Karpas-422 (cell line): ENCODE measurements around the gene PTPRH. TPM values are rescaled to one million over a fixed set of nuclear protein-coding genes. Genes with fewer than 3 reads are reported as not detected.
"Not testable (repeated sequence)": the region's sequence is repeated elsewhere in the genome, so short reads cannot be mapped to it uniquely, and the experiment has no call there.

Experiments
- DNase-seq: peaks from one replicate; pipeline ENCODE4 v3.0.0-alpha.2; 2015
- H2AFZ ChIP-seq: fragments of 200-600 bp; sonication (generic); 2 replicates; pipeline ENCODE4 v1.6.1; 2014; ENCODE audit warnings: antibody characterized with exemption, low read length, mixed read lengths
- H3K27ac ChIP-seq: fragments of 200-600 bp; sonication (generic); 2 replicates; pipeline ENCODE4 v1.5.1; 2014; ENCODE audit warnings: mild to moderate bottlenecking, low read length, moderate library complexity
- H3K27me3 ChIP-seq: fragments of 200-600 bp; sonication (generic); 2 replicates; pipeline ENCODE4 v1.6.1; 2014; ENCODE audit warnings: low read length, mixed read lengths
- H3K36me3 ChIP-seq: fragments of 200-600 bp; sonication (generic); 2 replicates; pipeline ENCODE4 v1.6.1; 2014; ENCODE audit warnings: low read length, mixed read lengths; ENCODE audit not compliant: insufficient read depth
- H3K4me1 ChIP-seq: fragments of 200-600 bp; sonication (generic); 2 replicates; pipeline ENCODE4 v1.6.1; 2014; ENCODE audit warnings: mild to moderate bottlenecking, low read length, mixed read lengths
- H3K4me2 ChIP-seq: fragments of 200-600 bp; sonication (generic); 2 replicates; pipeline ENCODE4 v1.6.1; 2014; ENCODE audit warnings: low read length, low read depth, mild to moderate bottlenecking; ENCODE audit not compliant: poor library complexity, severe bottlenecking
- H3K4me3 ChIP-seq: fragments of 200-600 bp; sonication (generic); 2 replicates; pipeline ENCODE4 v1.5.1; 2014; ENCODE audit warnings: mild to moderate bottlenecking, antibody characterized with exemption, low read length, mixed read lengths
- H3K79me2 ChIP-seq: fragments of 200-600 bp; sonication (generic); 2 replicates; pipeline ENCODE4 v1.6.1; 2014; ENCODE audit warnings: mild to moderate bottlenecking, low read length, mixed read lengths
- H3K9ac ChIP-seq: fragments of 200-600 bp; sonication (generic); 2 replicates; pipeline ENCODE4 v1.6.0; 2014; ENCODE audit warnings: low read length
- H3K9me2 ChIP-seq: fragments of 200-600 bp; sonication (generic), shearing (Covaris generic); replicated peaks from 2 replicates; pipeline ENCODE4 v1.6.0; 2014; ENCODE audit warnings: mild to moderate bottlenecking, low read length, moderate library complexity; ENCODE audit not compliant: insufficient read depth
- H3K9me3 ChIP-seq: fragments of 300-700, 200-600 bp; sonication (generic); 2 replicates; pipeline ENCODE4 v1.6.1; 2014; ENCODE audit warnings: low read length, mixed read lengths
- H4K20me1 ChIP-seq: fragments of 200-600 bp; sonication (generic); 2 replicates; pipeline ENCODE4 v1.6.1; 2014; ENCODE audit warnings: mild to moderate bottlenecking, antibody characterized with exemption, low read length, low read depth; ENCODE audit not compliant: insufficient read depth
- total RNA-seq: library from RNA; depleted of rRNA; stranded (reverse); fragments of >200 nt; shearing (Covaris generic); gene quantifications from 2 replicates; pipeline ENCODE4 v1.2.3, GENCODE V29; 2014; ENCODE audit warnings: low replicate concordance

The PTPRH gene
- total RNA-seq, 1 experiment from 2014 or later, result 1.4 TPM

DNA sequence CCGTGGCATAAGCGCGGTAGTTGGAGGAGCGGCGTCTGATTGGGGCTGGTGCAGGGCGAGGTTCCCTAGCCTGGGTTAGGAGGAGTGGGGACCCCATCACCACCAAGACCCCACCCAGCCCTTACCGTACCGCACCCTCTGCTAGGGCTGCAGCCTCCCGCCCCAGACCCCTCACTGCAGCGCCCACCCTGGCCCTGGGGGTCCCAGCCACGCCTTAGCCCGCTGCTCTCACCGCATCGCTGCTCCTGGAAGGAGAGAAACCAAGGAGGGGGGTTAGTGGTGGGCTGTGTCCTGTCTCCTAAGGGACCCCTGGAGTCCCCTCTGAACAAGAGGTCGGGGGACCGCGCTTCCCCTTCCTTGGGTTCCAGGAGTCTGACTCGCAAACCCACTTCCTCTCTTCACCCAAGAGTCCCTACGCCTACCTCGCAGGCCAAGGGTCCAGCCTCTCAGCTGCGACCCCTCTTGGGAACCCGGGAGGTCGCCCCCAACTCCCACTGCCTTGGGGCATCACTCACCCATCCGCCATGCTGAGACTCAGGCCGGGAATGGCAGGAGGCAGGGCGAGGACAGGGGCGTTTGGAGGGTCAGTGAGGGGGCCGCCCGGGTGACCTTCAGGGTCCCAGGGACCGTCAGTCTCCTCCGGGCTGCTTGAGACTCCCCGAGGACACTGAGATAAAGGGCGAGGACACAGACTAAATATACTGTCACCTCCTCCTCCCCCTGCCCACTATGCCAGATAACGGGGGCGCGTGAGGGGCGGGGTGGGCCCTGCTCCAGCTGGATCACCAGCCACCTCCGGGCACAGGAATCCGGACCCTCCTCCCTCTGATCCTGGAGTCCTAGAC lies 52.0 kb downstream of the PTPRH start, which contains the start of gene TNNI3:
TSS of gene TNNI3 (minus strand) at position 669 of the 845 bp plus-strand sequence. CDS start at position 526, 143 bp downstream.
- H3K27me3 ChIP-seq, result no peaks in the 10 kb centered on the region
- H3K9ac ChIP-seq, result no peak within 1 kb of the TSS
- H3K4me2 ChIP-seq, result no peak within 1 kb of the TSS
- H3K36me3 ChIP-seq, result no peaks in the 10 kb centered on the region
- no peak for DNase-seq
- peaks cover 6% of the 10 kb centered on the region; the same call in 1 of the 2 replicates for H3K9me3 ChIP-seq
- H4K20me1 ChIP-seq, result no peaks in the 10 kb centered on the region
- no peaks in the 10 kb centered on the region; the same call in 1 of the 2 replicates for H3K4me1 ChIP-seq
- H3K27ac ChIP-seq, result no peak within 1 kb of the TSS
- no peak within 1 kb of the TSS for H2AFZ ChIP-seq
- no peaks in the 10 kb centered on the region for H3K79me2 ChIP-seq
- no peak within 1 kb of the TSS for H3K4me3 ChIP-seq
- no peaks in the 10 kb centered on the region for H3K9me2 ChIP-seq

- Histone ChIP-seq H3K4me2 (no peak overlapping the region), H3K9ac (no peak overlapping the region), H3K4me1 (no peaks in the 10 kb centered on the region; the same call in 1 of the 2 replicates), H3K4me3 (no peak overlapping the region), H3K36me3 (peaks cover 3% of the 10 kb centered on the region; the same call in 1 of the 2 replicates), H3K9me3 (peaks cover 13% of the 10 kb centered on the region), H2AFZ (no peak overlapping the region), H3K27me3 (no peaks in the 10 kb centered on the region), H4K20me1 (no peaks in the 10 kb centered on the region), H3K79me2 (no peaks in the 10 kb centered on the region), H3K9me2 (no peaks in the 10 kb centered on the region), H3K27ac (no peak overlapping the region)
- DNase-seq, result peak; percentile 76
Observed at GRCh38 chr19:55156202-55157063, 52.9 kb downstream of the PTPRH start.

DNA sequence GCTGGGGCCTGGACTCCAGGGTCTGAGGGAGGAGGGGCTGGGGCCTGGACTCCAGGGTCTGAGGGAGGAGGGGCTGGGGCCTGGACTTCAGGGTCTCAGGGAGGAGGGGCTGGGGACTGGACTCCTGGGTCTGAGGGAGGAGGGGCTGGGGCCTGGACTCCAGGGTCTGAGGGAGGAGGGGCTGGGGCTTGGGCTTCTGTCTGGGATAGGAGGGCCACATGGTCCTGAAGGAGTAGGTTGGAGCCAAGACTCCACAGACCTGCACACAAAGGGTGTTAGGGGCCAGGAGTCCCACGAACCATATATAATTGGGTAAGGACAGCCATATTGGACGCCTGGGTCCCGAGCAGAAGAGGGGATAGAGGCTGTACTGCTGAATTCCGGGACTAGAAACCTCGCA lies 53.5 kb downstream of the PTPRH start:
- H3K9me3 ChIP-seq, result peaks cover 15% of the 10 kb centered on the region
- H3K9me2 ChIP-seq, H2AFZ ChIP-seq, H3K4me2 ChIP-seq, H3K4me3 ChIP-seq, H4K20me1 ChIP-seq, DNase-seq, H3K79me2 ChIP-seq, H3K27me3 ChIP-seq, H3K4me1 ChIP-seq, H3K36me3 ChIP-seq, H3K27ac ChIP-seq, H3K9ac ChIP-seq: not testable (repeated sequence)

DNA sequence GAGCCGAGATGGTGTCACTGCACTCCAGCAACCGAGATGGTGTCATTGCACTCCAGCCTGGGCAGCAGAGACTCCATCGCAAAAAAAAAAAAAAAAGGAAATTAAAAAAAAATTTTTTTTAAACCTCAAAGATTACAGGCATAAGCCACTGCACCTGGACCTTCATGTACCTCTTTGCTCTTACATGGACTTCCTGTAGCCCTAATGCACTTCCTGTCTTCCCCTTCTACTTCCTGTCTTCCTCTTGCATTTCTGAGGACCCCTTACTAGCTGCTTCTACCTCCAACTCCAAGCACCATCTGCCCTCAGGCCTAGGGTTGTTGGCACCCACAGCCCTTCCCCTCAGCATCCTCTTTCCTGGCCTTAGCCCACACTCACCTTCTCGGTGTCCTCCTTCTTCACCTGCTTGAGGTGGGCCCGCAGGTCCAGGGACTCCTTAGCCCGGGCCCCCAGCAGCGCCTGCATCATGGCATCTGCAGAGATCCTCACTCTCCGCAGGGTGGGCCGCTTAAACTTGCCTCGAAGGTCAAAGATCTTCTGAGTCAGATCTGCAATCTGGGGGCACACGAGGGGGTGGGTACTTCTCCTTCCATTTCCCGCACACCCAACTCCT lies 55.5 kb downstream of the PTPRH start:
- Histone ChIP-seq H3K9me3 (peaks cover 15% of the 10 kb centered on the region), H3K9ac (no peak overlapping the region), H3K79me2 (no peaks in the 10 kb centered on the region), H3K4me2 (no peak overlapping the region), H3K27me3 (no peaks in the 10 kb centered on the region), H3K4me1 (no peaks in the 10 kb centered on the region), H3K36me3 (peaks cover 4% of the 10 kb centered on the region; the same call in 1 of the 2 replicates), H3K27ac (no peak overlapping the region), H4K20me1 (no peaks in the 10 kb centered on the region), H3K9me2 (no peaks in the 10 kb centered on the region), H2AFZ (peak overlapping the region; percentile 76), H3K4me3 (no peak overlapping the region)
- peak; percentile 63 for DNase-seq

- H2AFZ ChIP-seq, result peak overlapping the region; percentile 52
- peak; percentile 92 for DNase-seq
- peaks cover 4% of the 10 kb centered on the region; the same call in 1 of the 2 replicates for H3K36me3 ChIP-seq
- H3K27me3 ChIP-seq, result no peaks in the 10 kb centered on the region
- peaks cover under 1% of the 10 kb centered on the region; the same call in 1 of the 2 replicates for H3K4me1 ChIP-seq
- H4K20me1 ChIP-seq, result no peaks in the 10 kb centered on the region
- H3K4me3 ChIP-seq, result peak overlapping the region; percentile 48
- H3K9me2 ChIP-seq, result no peaks in the 10 kb centered on the region
- no peak overlapping the region for H3K4me2 ChIP-seq
- H3K9ac ChIP-seq, result no peak overlapping the region
- peaks cover 15% of the 10 kb centered on the region for H3K9me3 ChIP-seq
- H3K27ac ChIP-seq, result no peak overlapping the region
- H3K79me2 ChIP-seq, result no peaks in the 10 kb centered on the region
Observed at GRCh38 chr19:55152017-55152416, 57.3 kb downstream of the PTPRH start.

DNA sequence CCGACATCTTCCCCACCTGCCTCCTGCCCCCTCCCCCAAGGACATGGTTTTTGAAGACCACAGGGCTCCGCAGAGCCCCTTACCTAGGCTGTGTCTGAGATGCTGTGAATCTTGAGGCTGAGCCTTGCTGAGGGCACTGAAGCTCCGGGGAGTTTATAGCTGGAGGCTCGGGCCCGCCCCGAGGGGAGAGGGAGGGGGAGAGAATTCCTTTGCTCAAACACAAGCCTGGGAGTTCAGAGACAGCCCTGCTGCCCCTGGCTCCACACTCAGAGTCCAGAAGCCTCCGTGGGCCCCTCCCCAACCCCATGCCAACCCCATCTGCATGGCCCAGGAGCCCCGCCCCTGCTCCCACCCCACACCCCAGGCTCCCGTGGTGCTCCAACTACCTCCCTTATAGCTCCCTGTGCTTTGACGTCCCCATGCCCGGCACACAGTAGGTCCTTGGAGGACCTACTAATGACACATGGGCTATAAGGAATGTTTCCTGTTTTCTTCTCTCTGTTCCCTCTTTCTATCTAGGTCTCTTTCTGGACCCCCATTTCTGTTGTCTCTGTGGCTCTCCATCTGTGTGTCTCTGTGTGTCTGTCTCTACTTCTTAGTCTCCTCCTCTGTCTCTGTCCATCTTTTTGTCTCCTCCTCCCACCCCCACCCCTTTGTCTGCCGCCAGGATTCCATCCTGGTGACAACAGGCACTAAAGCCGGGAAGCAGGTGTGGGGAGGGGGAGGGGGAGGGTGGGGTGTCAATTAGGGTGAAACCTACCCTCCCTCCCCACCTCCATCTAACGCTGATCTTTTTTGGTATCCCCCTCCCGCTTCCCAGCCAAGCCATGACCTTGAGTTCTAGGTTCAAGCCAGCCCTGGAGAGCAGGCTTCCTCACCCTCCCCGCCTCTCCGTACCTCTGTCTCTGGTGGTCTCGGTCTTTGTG lies 60.0 kb downstream of the PTPRH start, which contains the start of gene TNNT1:
TSS of gene TNNT1 (minus strand) at position 129 of the 926 bp plus-strand sequence. CDS start 2,049 bp downstream, outside the sequence.
- Histone ChIP-seq H3K27me3 (no peaks in the 10 kb centered on the region), H3K4me1 (peaks cover 9% of the 10 kb centered on the region)

DNA sequence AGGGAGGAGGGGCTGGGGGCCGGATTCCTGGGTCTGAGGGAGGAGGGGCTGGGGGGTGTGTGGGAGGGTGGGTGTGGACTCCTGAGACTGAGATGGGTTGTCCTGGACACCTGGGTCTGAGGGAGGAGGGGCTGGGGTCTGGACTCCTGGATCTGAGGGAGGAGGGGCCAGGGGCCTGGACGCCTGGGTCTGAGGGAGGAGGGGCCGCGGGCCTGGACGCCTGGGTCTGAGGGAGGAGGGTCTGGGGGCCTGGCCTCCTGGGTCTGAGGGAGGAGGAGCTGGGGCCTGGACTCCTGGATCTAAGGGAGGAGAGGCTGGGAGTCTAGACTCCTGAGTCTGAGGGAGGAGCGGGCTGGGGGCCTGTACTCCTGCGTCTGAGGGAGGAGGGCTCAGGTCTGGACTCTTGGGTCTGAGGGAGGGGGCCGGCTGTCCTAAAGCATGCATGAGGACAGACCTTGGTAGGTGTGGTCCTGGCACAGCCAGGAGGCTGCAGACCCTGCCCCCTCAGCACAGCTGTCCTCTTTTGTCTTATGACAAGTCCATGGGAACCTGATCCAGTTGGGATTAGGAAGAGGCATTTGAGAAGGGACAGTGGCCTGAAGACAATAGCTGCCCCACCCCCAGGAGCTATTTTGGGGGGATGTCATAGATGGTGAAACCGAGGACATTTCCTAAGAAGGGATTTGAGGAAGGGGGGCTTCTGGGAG lies 61.6 kb downstream of the PTPRH start:
- Histone ChIP-seq H3K4me3 (no peak overlapping the region), H3K36me3 (peaks cover 4% of the 10 kb centered on the region; the same call in 1 of the 2 replicates), H3K9me2 (no peaks in the 10 kb centered on the region), H3K4me1 (peaks cover 9% of the 10 kb centered on the region), H3K27me3 (no peaks in the 10 kb centered on the region), H3K9ac (no peak overlapping the region), H3K9me3 (peaks cover 10% of the 10 kb centered on the region), H2AFZ (no peak overlapping the region), H3K27ac (no peak overlapping the region), H3K4me2 (no peak overlapping the region), H3K79me2 (no peaks in the 10 kb centered on the region), H4K20me1 (no peaks in the 10 kb centered on the region)
- DNase-seq, result no peak

More for the DNA sequence above, 60.0 kb downstream of the PTPRH start, which contains the start of gene TNNT1:
- Histone ChIP-seq H3K36me3 (peaks cover 4% of the 10 kb centered on the region; the same call in 1 of the 2 replicates), H4K20me1 (no peaks in the 10 kb centered on the region), H3K79me2 (no peaks in the 10 kb centered on the region), H3K4me3 (no peak within 1 kb of the TSS), H3K9me3 (peaks cover 15% of the 10 kb centered on the region), H3K9ac (no peak within 1 kb of the TSS), H2AFZ (no peak within 1 kb of the TSS), H3K27ac (no peak within 1 kb of the TSS), H3K9me2 (no peaks in the 10 kb centered on the region), H3K4me2 (no peak within 1 kb of the TSS)
- no peak for DNase-seq
